Gastrocnemius medialis (tissue), 4 donors: Measurements from ENCODE around the gene SAMD11.

ENCODE experiments used
- POLR2A ChIP-seq, 2 donors: fragments of 450-650 bp; IDR thresholded peaks; one replicate each; pipeline ENCODE4 v1.6.1; 2017; ENCODE audit warnings: antibody characterized with exemption in 2 of 2, mild to moderate bottlenecking in 2 of 2, moderate library complexity in 2 of 2
- TF ChIP-seq, protein P1 (sequence below), 5 experiments: fragments of 450-650 bp in 3 of 5; fragments of 200-600 bp in 2 of 5; sonication (generic) in 2 of 5; IDR thresholded peaks in 4 of 5; conservative IDR thresholded peaks in 1 of 5; 1 replicate in 4 of 5; 2 replicates in 1 of 5; pipeline ENCODE4 v1.5.1; 2016 to 2019; ENCODE audit warnings: antibody characterized with exemption in 5 of 5, mild to moderate bottlenecking in 3 of 5, moderate library complexity in 3 of 5

DNA sequence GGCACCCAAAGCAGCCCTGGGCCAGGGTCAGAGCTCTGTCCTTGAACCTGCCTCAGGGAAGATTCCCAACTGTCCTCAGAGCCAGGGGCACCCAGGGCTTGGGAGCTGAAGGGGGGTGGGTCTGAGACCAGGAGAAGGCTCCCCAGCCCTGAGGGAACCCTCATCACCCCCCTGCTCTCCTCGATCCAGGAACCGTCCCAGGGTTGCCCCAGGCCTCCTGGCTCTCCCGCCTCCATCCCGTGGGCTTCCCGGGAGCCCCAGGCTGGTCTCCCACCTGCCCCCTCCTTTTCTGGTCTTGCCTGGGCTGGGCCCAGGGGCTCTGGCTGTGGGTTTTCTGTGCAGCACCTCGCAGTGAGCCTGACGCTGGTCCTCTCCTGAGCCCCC is 6.7 kb upstream of the SAMD11 start:
- TF ChIP-seq, protein P1, sequence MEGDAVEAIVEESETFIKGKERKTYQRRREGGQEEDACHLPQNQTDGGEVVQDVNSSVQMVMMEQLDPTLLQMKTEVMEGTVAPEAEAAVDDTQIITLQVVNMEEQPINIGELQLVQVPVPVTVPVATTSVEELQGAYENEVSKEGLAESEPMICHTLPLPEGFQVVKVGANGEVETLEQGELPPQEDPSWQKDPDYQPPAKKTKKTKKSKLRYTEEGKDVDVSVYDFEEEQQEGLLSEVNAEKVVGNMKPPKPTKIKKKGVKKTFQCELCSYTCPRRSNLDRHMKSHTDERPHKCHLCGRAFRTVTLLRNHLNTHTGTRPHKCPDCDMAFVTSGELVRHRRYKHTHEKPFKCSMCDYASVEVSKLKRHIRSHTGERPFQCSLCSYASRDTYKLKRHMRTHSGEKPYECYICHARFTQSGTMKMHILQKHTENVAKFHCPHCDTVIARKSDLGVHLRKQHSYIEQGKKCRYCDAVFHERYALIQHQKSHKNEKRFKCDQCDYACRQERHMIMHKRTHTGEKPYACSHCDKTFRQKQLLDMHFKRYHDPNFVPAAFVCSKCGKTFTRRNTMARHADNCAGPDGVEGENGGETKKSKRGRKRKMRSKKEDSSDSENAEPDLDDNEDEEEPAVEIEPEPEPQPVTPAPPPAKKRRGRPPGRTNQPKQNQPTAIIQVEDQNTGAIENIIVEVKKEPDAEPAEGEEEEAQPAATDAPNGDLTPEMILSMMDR (IDR thresholded peaks at IDR 0.05 in 4 of 5, conservative IDR thresholded peaks at IDR 0.05 in 1 of 5): no peak
- TF ChIP-seq POLR2A (IDR thresholded peaks at IDR 0.05): no peak
